Dedifferentiated amniotic fluid mesenchymal stem cell (primary cell): ENCODE measurements around the gene LCLAT1.
A peak's percentile ranks its signal among the peaks of the same experiment; 100 is the strongest.

ENCODE experiments used
- DNase-seq: peaks from one replicate; pipeline ENCODE4 v3.0.0-alpha.2; 2016; ENCODE audit errors: extremely low spot score

LCLAT1 gene

GRCh38 chr2:30643674-30644073 lies 196.6 kb downstream of the LCLAT1 start:
- DNase-seq = no peak

- DNase-seq = no peak
Observed at GRCh38 chr2:30645081-30645744, 198.2 kb downstream of the LCLAT1 start.

- DNase-seq = no peak
Observed at GRCh38 chr2:30645745-30646119, 198.7 kb downstream of the LCLAT1 start.

GRCh38 chr2:30647752-30648457 lies 200.9 kb downstream of the LCLAT1 start:
- no peak for DNase-seq

- no peak for DNase-seq
Observed at GRCh38 chr2:30649278-30649677, 202.2 kb downstream of the LCLAT1 start.

GRCh38 chr2:30649828-30650227 lies 202.8 kb downstream of the LCLAT1 start:
- DNase-seq = no peak

- DNase-seq = no peak
Observed at GRCh38 chr2:30652271-30652915, 205.3 kb downstream of the LCLAT1 start.

- no peak for DNase-seq
Observed at GRCh38 chr2:30653847-30654246, 206.8 kb downstream of the LCLAT1 start.

- no peak for DNase-seq
Observed at GRCh38 chr2:30654404-30654803, 207.4 kb downstream of the LCLAT1 start.

- DNase-seq = no peak
Observed at GRCh38 chr2:30655211-30655610, 208.2 kb downstream of the LCLAT1 start.

GRCh38 chr2:30655660-30656059 lies 208.6 kb downstream of the LCLAT1 start:
- DNase-seq = no peak

GRCh38 chr2:30656079-30656478 lies 209.0 kb downstream of the LCLAT1 start:
- no peak for DNase-seq

- DNase-seq = no peak
Observed at GRCh38 chr2:30661173-30662107, 214.4 kb downstream of the LCLAT1 start.

- no peak for DNase-seq
Observed at GRCh38 chr2:30662268-30663131, 215.5 kb downstream of the LCLAT1 start.

GRCh38 chr2:30663321-30663720 lies 216.3 kb downstream of the LCLAT1 start:
- no peak for DNase-seq

- no peak for DNase-seq
Observed at GRCh38 chr2:30663806-30664205, 216.8 kb downstream of the LCLAT1 start.

GRCh38 chr2:30664761-30665358 lies 217.8 kb downstream of the LCLAT1 start:
- DNase-seq = peak; percentile 84

GRCh38 chr2:30665761-30666265 lies 218.8 kb downstream of the LCLAT1 start:
- no peak for DNase-seq

- peak; percentile 86 for DNase-seq
Observed at GRCh38 chr2:30666266-30666874, 219.3 kb downstream of the LCLAT1 start.

- no peak for DNase-seq
Observed at GRCh38 chr2:30670453-30670852, 223.4 kb downstream of the LCLAT1 start.
